HUES6 (cell line): ENCODE results near the gene CEP295NL.

Source experiments
- H3K27ac ChIP-seq: 2 replicates; pipeline ENCODE4 v1.7.0; 2013; ENCODE audit warnings: low read depth, mild to moderate bottlenecking, low read length, inconsistent platforms
- H3K27me3 ChIP-seq: 2 replicates; pipeline ENCODE4 v1.6.1; 2013; ENCODE audit warnings: low read length; ENCODE audit not compliant: control insufficient read depth, insufficient read depth
- H3K36me3 ChIP-seq: 2 replicates; pipeline ENCODE4 v1.6.1; 2013; ENCODE audit warnings: low read length; ENCODE audit not compliant: control insufficient read depth, insufficient read depth
- H3K4me1 ChIP-seq: 2 replicates; pipeline ENCODE4 v1.6.1; 2013; ENCODE audit warnings: low read length; ENCODE audit not compliant: control insufficient read depth, insufficient read depth
- H3K4me3 ChIP-seq: 2 replicates; pipeline ENCODE4 v1.5.1; 2013; ENCODE audit warnings: low read depth, low read length
- H3K9ac ChIP-seq: one replicate; pipeline ENCODE4 v1.6.1; 2013; ENCODE audit warnings: mild to moderate bottlenecking, low read length
- H3K9me3 ChIP-seq: 2 replicates; pipeline ENCODE4 v1.6.1; 2013; ENCODE audit warnings: low read depth, low read length; ENCODE audit not compliant: control insufficient read depth, insufficient read depth

Gene CEP295NL

DNA sequence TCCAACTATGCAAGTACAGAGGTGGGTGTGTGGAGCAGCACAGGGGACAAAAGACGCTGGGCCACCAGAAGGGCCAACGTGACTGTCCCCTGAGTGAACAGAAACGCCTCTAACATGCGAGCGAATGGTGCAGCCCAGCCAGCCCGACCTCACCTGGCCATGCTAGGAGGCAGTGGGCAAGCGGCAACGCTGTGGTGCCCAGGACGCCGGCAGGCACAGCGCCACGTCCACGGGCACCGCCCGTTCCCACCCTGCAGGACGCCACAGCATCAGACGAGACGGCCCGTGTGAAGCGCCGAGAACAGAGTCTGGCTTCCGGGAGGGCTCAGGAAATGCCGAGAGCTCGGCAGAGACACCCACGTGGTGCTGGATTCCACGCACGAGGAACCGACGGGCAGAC is 2.2 kb downstream of the CEP295NL start:
- 0 out of 2 replicates have a peak, but pooled peaks cover 4% of the 10 kb centered on the region for H3K36me3 ChIP-seq
- H3K9me3 ChIP-seq: no peaks in the 10 kb centered on the region
- H3K27ac ChIP-seq: no peak overlapping the region
- peaks cover 10% of the 10 kb centered on the region for H3K4me1 ChIP-seq
- H3K27me3 ChIP-seq: no peaks in the 10 kb centered on the region
- H3K4me3 ChIP-seq: no peak overlapping the region
- H3K9ac ChIP-seq: no peak overlapping the region

DNA sequence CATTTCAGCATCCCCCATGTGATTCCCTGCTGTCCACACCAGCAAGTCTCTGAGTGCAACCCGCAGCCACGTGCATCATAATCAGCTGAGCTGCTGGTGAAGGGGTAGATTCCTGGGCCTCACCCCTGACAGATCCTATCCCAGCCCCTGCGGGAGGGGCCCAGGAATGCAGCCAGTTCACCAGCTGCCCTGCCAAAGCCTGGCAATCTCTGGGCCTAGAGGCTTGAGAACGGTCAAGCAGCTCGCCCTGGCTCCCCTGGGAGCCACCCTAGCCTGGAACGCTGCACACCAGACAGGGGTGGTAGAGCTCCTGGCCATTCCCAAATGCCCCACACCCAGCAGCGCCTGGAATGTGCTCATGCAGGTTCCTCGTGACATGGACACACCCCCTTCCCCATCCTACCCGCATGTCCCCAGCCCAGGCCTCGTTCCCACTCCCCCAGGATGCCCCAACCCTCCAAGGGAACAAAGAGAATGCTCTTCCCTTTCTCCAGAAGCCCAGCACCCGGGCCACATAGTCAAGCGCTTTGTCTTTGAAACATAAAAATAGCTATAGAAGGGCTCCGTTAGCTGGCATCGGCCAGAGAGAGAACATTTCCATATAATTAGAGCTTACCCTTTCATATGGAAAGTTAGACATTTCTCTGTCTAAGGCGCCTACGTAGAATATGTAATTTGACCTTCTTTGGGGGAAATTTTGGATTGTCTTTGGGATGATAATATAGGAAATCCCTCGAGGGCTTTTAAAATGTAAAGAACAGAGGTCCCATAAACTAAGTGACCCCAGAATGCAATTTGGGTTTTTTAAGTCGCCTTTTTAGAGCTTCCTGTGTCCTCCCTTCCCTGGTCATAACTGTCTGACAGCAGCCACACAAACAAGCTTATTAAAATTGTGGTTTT is 3.4 kb downstream of the CEP295NL start:
- H3K9me3 ChIP-seq: no peaks in the 10 kb centered on the region
- no peaks in the 10 kb centered on the region for H3K27me3 ChIP-seq
- peaks cover 10% of the 10 kb centered on the region for H3K4me1 ChIP-seq
- 0 out of 2 replicates have a peak, but pooled peaks cover 4% of the 10 kb centered on the region for H3K36me3 ChIP-seq
- no peak overlapping the region for H3K27ac ChIP-seq
- H3K4me3 ChIP-seq: no peak overlapping the region
- H3K9ac ChIP-seq: no peak overlapping the region

DNA sequence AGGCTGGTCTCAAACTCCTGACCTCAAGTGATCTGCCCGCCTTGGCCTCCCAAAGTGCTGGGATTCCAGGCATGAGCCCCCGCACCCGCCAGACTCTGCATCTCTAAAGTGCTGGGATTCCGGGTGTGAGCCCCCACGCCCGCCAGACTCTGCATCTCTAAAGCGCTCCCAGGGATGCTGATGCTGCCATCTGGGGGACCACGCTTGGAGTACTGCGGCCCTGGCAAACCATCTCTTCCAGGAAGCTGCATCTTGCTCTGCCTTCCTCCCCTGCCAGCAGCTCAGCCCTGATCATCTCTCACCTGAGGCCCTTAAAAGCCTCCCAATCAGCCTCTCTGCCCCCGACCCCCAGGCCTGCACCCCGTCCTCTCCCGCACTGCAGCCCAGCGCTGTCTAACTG is 4.1 kb downstream of the CEP295NL start:
- peaks cover 10% of the 10 kb centered on the region for H3K4me1 ChIP-seq
- no peaks in the 10 kb centered on the region for H3K9me3 ChIP-seq
- no peak overlapping the region for H3K27ac ChIP-seq
- no peaks in the 10 kb centered on the region for H3K27me3 ChIP-seq
- H3K9ac ChIP-seq: no peak overlapping the region
- H3K36me3 ChIP-seq: 0 out of 2 replicates have a peak, but pooled peaks cover 4% of the 10 kb centered on the region
- H3K4me3 ChIP-seq: no peak overlapping the region

DNA sequence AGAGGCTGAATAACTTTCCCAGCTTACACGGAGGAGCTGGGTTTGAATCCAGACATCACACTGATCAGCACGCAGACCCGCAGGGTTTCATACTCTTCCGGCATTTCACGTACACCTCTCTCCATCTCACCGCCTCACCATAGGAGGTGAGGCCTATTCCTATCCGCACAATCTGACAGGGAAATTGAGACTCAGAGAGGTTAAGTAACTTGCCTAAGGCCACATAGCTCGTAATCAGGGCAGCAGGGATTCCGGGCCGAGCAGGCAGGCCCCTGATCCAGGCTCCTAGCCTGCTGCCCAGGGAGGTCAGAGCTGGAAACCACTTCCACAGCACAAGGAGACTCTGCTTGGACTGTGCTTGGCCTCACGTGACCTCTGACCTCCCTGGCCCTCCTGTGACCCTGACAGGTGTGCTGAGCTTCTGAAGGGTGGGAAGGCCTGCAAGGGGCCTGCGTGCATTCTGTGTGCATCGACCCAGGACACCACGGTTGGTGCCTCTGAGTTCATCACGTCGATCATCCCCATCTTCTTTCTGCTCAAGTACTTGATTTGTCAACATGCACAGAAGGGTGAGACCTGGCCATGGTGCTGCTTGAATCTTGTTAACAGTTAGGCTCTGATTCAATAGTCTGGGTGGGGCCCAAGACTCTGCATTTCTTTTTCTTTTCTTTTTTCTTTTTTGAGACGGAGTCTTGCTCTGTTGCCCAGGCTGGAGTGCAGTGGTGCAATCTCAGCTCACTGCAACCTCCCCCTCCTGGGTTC is 4.7 kb downstream of the CEP295NL start:
- no peaks in the 10 kb centered on the region for H3K9me3 ChIP-seq

DNA sequence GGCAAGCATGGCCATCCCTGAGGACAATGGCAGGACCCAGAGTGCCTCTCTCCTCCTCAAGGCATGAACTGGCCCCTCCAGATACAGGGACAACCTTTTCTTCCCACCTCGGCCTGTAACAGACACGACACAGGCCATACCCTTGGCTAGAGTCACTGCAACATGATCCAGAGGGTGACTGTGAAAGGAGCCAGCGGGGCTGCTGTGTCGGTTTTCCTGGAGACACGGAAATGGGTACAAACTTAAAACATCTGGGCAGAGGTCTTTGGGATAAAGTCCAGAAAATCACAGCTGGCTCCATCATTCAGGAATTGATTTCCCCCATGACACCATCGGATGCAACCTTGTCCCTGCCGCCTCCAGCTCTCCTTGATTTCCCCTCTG is 5.3 kb downstream of the CEP295NL start:
- Histone ChIP-seq H3K4me1 (peaks cover 10% of the 10 kb centered on the region), H3K27me3 (no peaks in the 10 kb centered on the region), H3K9ac (no peak overlapping the region), H3K9me3 (no peaks in the 10 kb centered on the region), H3K4me3 (no peak overlapping the region), H3K27ac (no peak overlapping the region), H3K36me3 (peaks cover 8% of the 10 kb centered on the region; the same call in 1 of the 2 replicates)

More for the DNA sequence above, 4.7 kb downstream of the CEP295NL start:
- Histone ChIP-seq H3K9ac (no peak overlapping the region), H3K27ac (no peak overlapping the region), H3K4me1 (peaks cover 10% of the 10 kb centered on the region), H3K27me3 (no peaks in the 10 kb centered on the region), H3K4me3 (no peak overlapping the region), H3K36me3 (peaks cover 4% of the 10 kb centered on the region; the same call in 1 of the 2 replicates)

DNA sequence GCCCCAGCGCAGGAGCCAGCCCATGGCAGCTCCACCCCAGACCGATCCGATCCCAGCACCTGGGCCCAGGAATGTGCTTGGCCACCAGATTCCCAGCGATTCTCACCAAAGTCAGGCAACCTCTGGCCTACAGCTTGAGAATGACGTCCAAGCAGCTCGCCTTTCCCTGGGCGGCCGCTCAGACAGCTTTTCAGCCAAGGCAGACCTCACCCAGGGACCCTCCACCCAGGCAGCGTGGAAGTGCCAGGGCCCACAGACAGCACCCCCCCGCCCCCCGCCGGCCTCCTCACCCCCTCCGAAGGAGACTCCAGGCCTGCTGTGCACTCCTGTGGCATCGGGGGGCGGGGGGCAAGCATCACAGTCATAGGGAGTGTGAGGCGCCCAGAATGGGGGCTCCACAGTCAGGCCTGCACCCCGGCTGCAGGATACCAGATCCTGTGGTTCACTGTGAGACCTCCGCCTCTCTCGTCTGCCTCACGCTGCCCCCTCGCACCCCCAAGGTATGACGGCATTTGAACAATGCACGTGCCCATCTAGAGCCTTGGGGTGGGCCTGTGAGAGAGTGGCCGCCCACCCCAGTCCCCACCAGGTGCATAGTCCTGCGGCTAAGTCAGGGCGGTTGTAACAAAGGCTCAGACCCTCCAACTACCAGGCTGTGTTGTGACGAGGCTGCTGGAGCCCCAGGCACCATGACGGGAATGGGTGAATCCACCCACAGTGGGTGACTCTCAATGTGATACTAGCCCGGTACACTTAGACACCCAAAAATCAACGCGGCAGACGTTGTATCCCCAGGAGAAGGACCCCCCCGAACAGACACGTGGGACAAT is 6.0 kb downstream of the CEP295NL start:
- Histone ChIP-seq H3K4me1 (peaks cover 10% of the 10 kb centered on the region), H3K36me3 (peaks cover 8% of the 10 kb centered on the region), H3K4me3 (no peak overlapping the region), H3K9me3 (no peaks in the 10 kb centered on the region), H3K27me3 (no peaks in the 10 kb centered on the region), H3K9ac (no peak overlapping the region), H3K27ac (no peak overlapping the region)

DNA sequence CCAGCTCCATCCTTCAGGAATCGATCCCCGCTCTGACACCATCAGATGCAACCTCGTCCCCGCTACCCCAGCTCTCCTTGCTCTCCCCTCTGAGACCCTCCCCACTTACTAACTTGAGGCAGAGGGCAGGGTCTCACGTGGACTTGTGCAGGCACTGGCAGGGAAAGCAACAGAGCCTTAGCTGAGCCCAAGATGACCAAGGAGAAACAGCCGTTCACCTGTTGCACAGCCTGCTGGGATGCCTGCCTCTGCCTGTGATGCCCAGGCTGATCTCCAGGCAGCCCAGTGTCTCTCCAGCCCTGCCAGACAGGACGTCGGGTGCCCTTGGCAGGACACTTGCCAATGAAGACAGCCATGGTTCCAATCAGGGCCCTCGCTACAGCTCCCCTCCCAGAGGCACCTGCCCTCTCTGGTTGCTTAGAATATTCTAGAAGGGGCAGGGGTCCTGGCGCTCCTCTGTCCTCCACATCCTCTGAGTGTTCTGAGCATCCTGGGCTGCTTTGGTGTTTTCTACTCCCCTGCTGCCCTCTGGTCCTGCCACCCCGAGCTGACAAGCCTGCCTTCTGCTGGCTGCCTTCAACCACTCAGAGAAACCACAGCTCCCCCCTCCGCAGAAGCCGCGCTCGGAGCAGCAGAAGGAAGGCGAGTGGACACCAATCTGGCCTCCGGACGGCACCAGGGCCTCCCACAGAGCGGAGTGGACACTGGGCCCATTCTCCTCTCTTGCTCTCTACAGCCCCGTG is 6.7 kb downstream of the CEP295NL start:
- H3K4me3 ChIP-seq: no peak overlapping the region
- no peaks in the 10 kb centered on the region for H3K9me3 ChIP-seq
- no peak overlapping the region for H3K27ac ChIP-seq
- no peaks in the 10 kb centered on the region for H3K27me3 ChIP-seq
- H3K9ac ChIP-seq: no peak overlapping the region
- H3K4me1 ChIP-seq: peaks cover 10% of the 10 kb centered on the region
- H3K36me3 ChIP-seq: peaks cover 8% of the 10 kb centered on the region

DNA sequence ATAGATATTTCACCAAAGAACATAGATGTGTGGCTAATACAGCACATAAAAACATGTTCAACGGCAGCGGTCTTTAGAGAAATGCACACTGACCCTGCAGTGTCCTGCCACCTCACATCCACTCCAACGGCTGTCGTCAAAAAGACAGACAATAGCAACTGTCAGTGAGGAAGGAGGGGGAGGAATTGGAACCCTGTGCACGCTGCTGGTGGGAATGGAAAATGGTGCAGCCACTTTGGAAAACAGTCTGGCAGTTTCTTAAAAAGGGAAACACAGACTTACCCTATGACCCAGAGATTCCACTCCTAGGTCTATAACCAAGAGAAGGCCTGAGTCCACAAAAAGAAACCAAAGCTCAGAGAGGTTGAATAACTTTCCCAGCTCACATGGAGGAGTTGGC is 7.7 kb downstream of the CEP295NL start:
- H3K9ac ChIP-seq: no peak overlapping the region
- H3K4me3 ChIP-seq: no peak overlapping the region
- H3K36me3 ChIP-seq: peaks cover 4% of the 10 kb centered on the region
- no peaks in the 10 kb centered on the region for H3K27me3 ChIP-seq
- peaks cover 10% of the 10 kb centered on the region for H3K4me1 ChIP-seq
- no peaks in the 10 kb centered on the region for H3K9me3 ChIP-seq
- H3K27ac ChIP-seq: no peak overlapping the region

DNA sequence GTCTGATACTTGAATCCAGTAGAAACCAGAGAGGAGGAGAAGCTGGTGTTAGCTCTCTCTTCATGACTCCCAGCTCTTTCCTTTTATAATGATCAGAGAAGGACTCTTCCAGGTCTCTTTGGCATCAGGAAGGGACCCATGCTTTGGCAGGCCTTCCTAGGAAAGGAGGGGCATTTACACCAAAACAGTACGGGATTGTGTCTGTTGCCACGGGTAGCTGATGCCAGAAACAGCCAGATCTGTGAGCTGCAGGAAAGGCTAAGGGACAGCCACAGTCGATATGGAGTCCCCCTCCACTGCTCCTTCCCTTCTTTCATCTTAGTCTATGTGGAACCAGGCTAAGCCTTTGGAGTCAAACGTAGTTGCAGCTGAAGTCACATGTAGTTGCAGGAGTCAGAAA is 9.3 kb downstream of the CEP295NL start:
- H3K27ac ChIP-seq: no peak overlapping the region
- peaks cover 4% of the 10 kb centered on the region for H3K36me3 ChIP-seq
- no peak overlapping the region for H3K9ac ChIP-seq
- H3K4me3 ChIP-seq: no peak overlapping the region
- H3K9me3 ChIP-seq: no peaks in the 10 kb centered on the region
- no peaks in the 10 kb centered on the region for H3K27me3 ChIP-seq
- H3K4me1 ChIP-seq: no peaks in the 10 kb centered on the region

DNA sequence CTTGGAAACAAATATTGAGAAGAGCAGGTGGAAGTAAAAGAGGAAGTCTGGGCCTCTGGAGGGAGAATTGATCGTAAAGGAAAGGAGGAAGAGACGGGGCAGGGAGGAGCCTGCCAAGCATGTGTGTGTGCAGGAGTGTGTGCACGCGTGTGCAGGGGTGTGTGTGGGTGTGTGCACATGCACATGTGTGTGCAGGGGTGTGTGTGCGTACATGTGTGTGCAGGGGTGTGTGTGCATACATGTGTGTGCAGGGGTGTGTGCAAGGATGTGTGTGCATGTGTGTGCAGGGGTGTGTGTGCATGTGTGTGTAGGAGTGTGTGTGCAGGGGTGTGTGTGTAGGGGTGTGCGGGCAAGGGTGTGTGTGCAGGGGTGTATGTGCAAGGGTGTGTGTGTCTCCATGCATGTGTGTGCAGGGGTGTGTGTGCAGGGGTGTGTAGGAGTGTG is 10.0 kb downstream of the CEP295NL start:
- H3K4me3 ChIP-seq: no peak overlapping the region

More for the DNA sequence above, 10.0 kb downstream of the CEP295NL start:
- Histone ChIP-seq H3K9me3 (no peaks in the 10 kb centered on the region), H3K27ac (no peak overlapping the region), H3K4me1 (no peaks in the 10 kb centered on the region), H3K36me3 (peaks cover 4% of the 10 kb centered on the region), H3K9ac (no peak overlapping the region), H3K27me3 (no peaks in the 10 kb centered on the region)
